ENCODE results near the gene DCLK2.

Gene DCLK2

GRCh38 chr4:150205016-150205415 lies 126.8 kb downstream of the DCLK2 start:
- Histone ChIP-seq H3K4me2 (ENCODE audit: low read length) (no peak overlapping the region), H3K4me3 (ENCODE audit: low read length) (no peak overlapping the region), H2AK5ac (ENCODE audit: low read length) (no peak overlapping the region), H2BK120ac (ENCODE audit: low read depth, low read length) (no peak overlapping the region), H3K27ac (ENCODE audit: low read depth, low read length) (no peak overlapping the region), H3K56ac (ENCODE audit: low read length) (no peak overlapping the region), H2BK15ac (replicated peaks; ENCODE audit: low read depth) (no peak overlapping the region), H4K8ac (ENCODE audit: low read depth, low read length) (no peak overlapping the region), H4K5ac (ENCODE audit: low read length) (no peak overlapping the region), H3K79me2 (ENCODE audit: control insufficient read depth, insufficient read depth, low read length) (no peaks in the 10 kb centered on the region), H3K4me1 (ENCODE audit: control insufficient read depth, low read depth, low read length) (no peaks in the 10 kb centered on the region), H3K79me1 (ENCODE audit: low read length) (no peaks in the 10 kb centered on the region), H3K23ac (ENCODE audit: low read length) (no peak overlapping the region), H3K18ac (ENCODE audit: low read length) (no peak overlapping the region), H3K4ac (ENCODE audit: low read depth, low read length) (no peak overlapping the region), H3K27me3 (ENCODE audit: insufficient read depth, low read length, poor library complexity) (no peaks in the 10 kb centered on the region), H3K36me3 (ENCODE audit: control insufficient read depth, insufficient read depth, low read length) (no peaks in the 10 kb centered on the region), H3K9ac (ENCODE audit: low read length) (no peak overlapping the region), H2BK5ac (ENCODE audit: low read length) (no peak overlapping the region)
- no CpG with 5 or more reads among the region's 1 CpG for WGBS (ENCODE audit: extremely low coverage, insufficient coverage, low lambda C conversion rate)
- no peak for DNase-seq

- H3K4ac ChIP-seq (ENCODE audit: low read depth, low read length) = no peak overlapping the region
- H3K79me2 ChIP-seq (ENCODE audit: control insufficient read depth, insufficient read depth, low read length) = no peaks in the 10 kb centered on the region
- H4K5ac ChIP-seq (ENCODE audit: low read length) = no peak overlapping the region
- H3K27ac ChIP-seq (ENCODE audit: low read depth, low read length) = no peak overlapping the region
- H3K56ac ChIP-seq (ENCODE audit: low read length) = no peak overlapping the region
- H4K8ac ChIP-seq (ENCODE audit: low read depth, low read length) = no peak overlapping the region
- H2BK5ac ChIP-seq (ENCODE audit: low read length) = no peak overlapping the region
- no peak overlapping the region for H3K23ac ChIP-seq (ENCODE audit: low read length)
- WGBS (ENCODE audit: extremely low coverage, insufficient coverage, low lambda C conversion rate) = no CpG with 5 or more reads among the region's 2 CpGs
- H3K27me3 ChIP-seq (ENCODE audit: insufficient read depth, low read length, poor library complexity) = no peaks in the 10 kb centered on the region
- H2BK15ac ChIP-seq (replicated peaks; ENCODE audit: low read depth) = no peak overlapping the region
- DNase-seq = peak; percentile 14
- H3K79me1 ChIP-seq (ENCODE audit: low read length) = no peaks in the 10 kb centered on the region
- H3K4me1 ChIP-seq (ENCODE audit: control insufficient read depth, low read depth, low read length) = no peaks in the 10 kb centered on the region
- no peak overlapping the region for H3K4me2 ChIP-seq (ENCODE audit: low read length)
- no peak overlapping the region for H3K4me3 ChIP-seq (ENCODE audit: low read length)
- no peak overlapping the region for H3K18ac ChIP-seq (ENCODE audit: low read length)
- no peak overlapping the region for H2AK5ac ChIP-seq (ENCODE audit: low read length)
- no peak overlapping the region for H3K9ac ChIP-seq (ENCODE audit: low read length)
- H3K36me3 ChIP-seq (ENCODE audit: control insufficient read depth, insufficient read depth, low read length) = no peaks in the 10 kb centered on the region
- H2BK120ac ChIP-seq (ENCODE audit: low read depth, low read length) = no peak overlapping the region
Measured at GRCh38 chr4:150206265-150206664, 128.0 kb downstream of the DCLK2 start.

- WGBS (ENCODE audit: extremely low coverage, insufficient coverage, low lambda C conversion rate) = no CpG with 5 or more reads among the region's 4 CpGs
- Histone ChIP-seq H3K4me2 (ENCODE audit: low read length) (no peak overlapping the region), H3K27ac (ENCODE audit: low read depth, low read length) (no peak overlapping the region)
Measured at GRCh38 chr4:150206954-150207353, 128.7 kb downstream of the DCLK2 start.

GRCh38 chr4:150207871-150208270 lies 129.6 kb downstream of the DCLK2 start:
- peak overlapping the region; percentile 71 for H3K18ac ChIP-seq (ENCODE audit: low read length)
- H4K5ac ChIP-seq (ENCODE audit: low read length) = no peak overlapping the region
- H2BK15ac ChIP-seq (replicated peaks; ENCODE audit: low read depth) = no peak overlapping the region
- no peak overlapping the region for H2BK120ac ChIP-seq (ENCODE audit: low read depth, low read length)
- no peak overlapping the region for H3K27ac ChIP-seq (ENCODE audit: low read depth, low read length)
- H3K4me3 ChIP-seq (ENCODE audit: low read length) = no peak overlapping the region
- no peaks in the 10 kb centered on the region for H3K27me3 ChIP-seq (ENCODE audit: insufficient read depth, low read length, poor library complexity)
- H3K79me1 ChIP-seq (ENCODE audit: low read length) = no peaks in the 10 kb centered on the region
- no peaks in the 10 kb centered on the region for H3K4me1 ChIP-seq (ENCODE audit: control insufficient read depth, low read depth, low read length)
- no peak overlapping the region for H4K8ac ChIP-seq (ENCODE audit: low read depth, low read length)
- H3K36me3 ChIP-seq (ENCODE audit: control insufficient read depth, insufficient read depth, low read length) = no peaks in the 10 kb centered on the region
- no peak overlapping the region for H3K4me2 ChIP-seq (ENCODE audit: low read length)
- no peak overlapping the region for H3K4ac ChIP-seq (ENCODE audit: low read depth, low read length)
- WGBS (ENCODE audit: extremely low coverage, insufficient coverage, low lambda C conversion rate) = no CpG with 5 or more reads among the region's 2 CpGs
- H3K56ac ChIP-seq (ENCODE audit: low read length) = no peak overlapping the region
- no peaks in the 10 kb centered on the region for H3K79me2 ChIP-seq (ENCODE audit: control insufficient read depth, insufficient read depth, low read length)
- no peak overlapping the region for H3K23ac ChIP-seq (ENCODE audit: low read length)
- H2BK5ac ChIP-seq (ENCODE audit: low read length) = no peak overlapping the region
- no peak overlapping the region for H2AK5ac ChIP-seq (ENCODE audit: low read length)
- H3K9ac ChIP-seq (ENCODE audit: low read length) = no peak overlapping the region
- no peak for DNase-seq

More at GRCh38 chr4:150206954-150207353, 128.7 kb downstream of the DCLK2 start:
- Histone ChIP-seq H3K79me2 (ENCODE audit: control insufficient read depth, insufficient read depth, low read length) (no peaks in the 10 kb centered on the region), H3K4me3 (ENCODE audit: low read length) (no peak overlapping the region), H4K8ac (ENCODE audit: low read depth, low read length) (no peak overlapping the region), H4K5ac (ENCODE audit: low read length) (no peak overlapping the region), H3K56ac (ENCODE audit: low read length) (no peak overlapping the region), H3K9ac (ENCODE audit: low read length) (no peak overlapping the region), H2BK5ac (ENCODE audit: low read length) (no peak overlapping the region), H3K23ac (ENCODE audit: low read length) (no peak overlapping the region), H3K4me1 (ENCODE audit: control insufficient read depth, low read depth, low read length) (no peaks in the 10 kb centered on the region), H3K4ac (ENCODE audit: low read depth, low read length) (no peak overlapping the region), H3K18ac (ENCODE audit: low read length) (no peak overlapping the region), H3K79me1 (ENCODE audit: low read length) (no peaks in the 10 kb centered on the region), H2AK5ac (ENCODE audit: low read length) (no peak overlapping the region), H3K36me3 (ENCODE audit: control insufficient read depth, insufficient read depth, low read length) (no peaks in the 10 kb centered on the region), H2BK120ac (ENCODE audit: low read depth, low read length) (no peak overlapping the region), H3K27me3 (ENCODE audit: insufficient read depth, low read length, poor library complexity) (no peaks in the 10 kb centered on the region), H2BK15ac (replicated peaks; ENCODE audit: low read depth) (no peak overlapping the region)
- DNase-seq = no peak

GRCh38 chr4:150209140-150209829 lies 131.0 kb downstream of the DCLK2 start:
- H3K4ac ChIP-seq (ENCODE audit: low read depth, low read length) = no peak overlapping the region

GRCh38 chr4:150211016-150211415 lies 132.8 kb downstream of the DCLK2 start:
- no peak for DNase-seq
- Histone ChIP-seq H3K79me2 (ENCODE audit: control insufficient read depth, insufficient read depth, low read length) (no peaks in the 10 kb centered on the region), H3K79me1 (ENCODE audit: low read length) (no peaks in the 10 kb centered on the region), H3K36me3 (ENCODE audit: control insufficient read depth, insufficient read depth, low read length) (no peaks in the 10 kb centered on the region), H3K27me3 (ENCODE audit: insufficient read depth, low read length, poor library complexity) (no peaks in the 10 kb centered on the region), H2BK15ac (replicated peaks; ENCODE audit: low read depth) (no peak overlapping the region), H3K27ac (ENCODE audit: low read depth, low read length) (no peak overlapping the region), H3K4me1 (ENCODE audit: control insufficient read depth, low read depth, low read length) (no peaks in the 10 kb centered on the region), H2BK5ac (ENCODE audit: low read length) (no peak overlapping the region), H3K4me2 (ENCODE audit: low read length) (no peak overlapping the region), H4K8ac (ENCODE audit: low read depth, low read length) (no peak overlapping the region), H4K5ac (ENCODE audit: low read length) (no peak overlapping the region), H3K9ac (ENCODE audit: low read length) (no peak overlapping the region), H3K56ac (ENCODE audit: low read length) (no peak overlapping the region), H2AK5ac (ENCODE audit: low read length) (no peak overlapping the region), H3K4me3 (ENCODE audit: low read length) (no peak overlapping the region), H3K18ac (ENCODE audit: low read length) (no peak overlapping the region), H2BK120ac (ENCODE audit: low read depth, low read length) (no peak overlapping the region), H3K4ac (ENCODE audit: low read depth, low read length) (no peak overlapping the region), H3K23ac (ENCODE audit: low read length) (no peak overlapping the region)
- no CpG with 5 or more reads among the region's 6 CpGs for WGBS (ENCODE audit: extremely low coverage, insufficient coverage, low lambda C conversion rate)

More at GRCh38 chr4:150209140-150209829, 131.0 kb downstream of the DCLK2 start:
- Histone ChIP-seq H3K36me3 (ENCODE audit: control insufficient read depth, insufficient read depth, low read length) (no peaks in the 10 kb centered on the region), H3K4me3 (ENCODE audit: low read length) (no peak overlapping the region), H2AK5ac (ENCODE audit: low read length) (no peak overlapping the region), H4K5ac (ENCODE audit: low read length) (no peak overlapping the region), H2BK120ac (ENCODE audit: low read depth, low read length) (no peak overlapping the region), H3K79me1 (ENCODE audit: low read length) (no peaks in the 10 kb centered on the region), H2BK5ac (ENCODE audit: low read length) (no peak overlapping the region), H3K18ac (ENCODE audit: low read length) (no peak overlapping the region), H3K27ac (ENCODE audit: low read depth, low read length) (no peak overlapping the region), H3K4me2 (ENCODE audit: low read length) (no peak overlapping the region), H3K9ac (ENCODE audit: low read length) (no peak overlapping the region), H4K8ac (ENCODE audit: low read depth, low read length) (no peak overlapping the region), H3K23ac (ENCODE audit: low read length) (no peak overlapping the region), H3K27me3 (ENCODE audit: insufficient read depth, low read length, poor library complexity) (no peaks in the 10 kb centered on the region), H3K56ac (ENCODE audit: low read length) (no peak overlapping the region), H3K4me1 (ENCODE audit: control insufficient read depth, low read depth, low read length) (no peaks in the 10 kb centered on the region), H2BK15ac (replicated peaks; ENCODE audit: low read depth) (no peak overlapping the region), H3K79me2 (ENCODE audit: control insufficient read depth, insufficient read depth, low read length) (no peaks in the 10 kb centered on the region)
- DNase-seq = peak; percentile 73
- no CpG with 5 or more reads among the region's 6 CpGs for WGBS (ENCODE audit: extremely low coverage, insufficient coverage, low lambda C conversion rate)
